Body of pancreas (tissue), 4 donors: Measurements from ENCODE around the gene NOVA2.

Source experiments
- POLR2A ChIP-seq, 3 donors: fragments of 450-650 bp; IDR thresholded peaks; one replicate each; pipeline ENCODE4 v1.6.1; 2016; ENCODE audit warnings: antibody characterized with exemption in 3 of 3, mild to moderate bottlenecking in 2 of 3
- TF ChIP-seq, protein P1 (sequence below), 7 experiments: fragments of 450-650 bp in 4 of 7; fragments of 200-600 bp in 3 of 7; sonication (generic) in 3 of 7; IDR thresholded peaks; one replicate each; pipeline ENCODE4 v1.5.1; 2016 to 2019; ENCODE audit warnings: antibody characterized with exemption in 7 of 7

DNA sequence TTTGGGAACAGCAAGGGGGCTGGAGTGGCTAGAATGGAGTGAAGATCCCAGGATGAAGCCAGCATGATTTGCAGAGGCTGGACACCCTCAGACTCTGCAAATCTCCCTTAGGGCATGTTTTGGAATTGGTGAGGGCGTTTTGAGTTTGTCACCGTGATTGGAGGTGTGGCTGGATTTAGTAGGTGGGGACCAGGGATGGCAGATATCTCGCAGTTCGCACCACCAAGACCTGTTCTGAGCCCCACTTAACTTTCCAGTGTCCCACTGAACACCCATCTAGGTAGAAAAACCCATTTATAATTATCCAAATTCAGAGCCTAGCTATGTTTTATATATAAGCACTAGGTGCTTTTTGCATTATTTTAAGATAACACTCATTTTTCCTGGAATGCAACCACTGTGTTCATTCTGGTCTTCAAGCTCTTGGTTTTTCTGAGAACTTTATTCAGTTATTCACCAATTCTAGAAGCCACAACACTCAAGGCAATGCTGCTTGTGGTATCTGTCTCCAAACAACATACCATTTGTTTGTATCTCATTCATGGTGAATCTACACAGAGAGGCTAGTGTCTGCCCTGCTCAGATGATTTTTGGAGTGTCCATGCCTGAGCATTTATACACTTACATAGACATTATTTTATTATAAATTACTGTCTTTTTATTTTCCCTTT is 56.1 kb downstream of the NOVA2 start:
- TF ChIP-seq, protein P1, sequence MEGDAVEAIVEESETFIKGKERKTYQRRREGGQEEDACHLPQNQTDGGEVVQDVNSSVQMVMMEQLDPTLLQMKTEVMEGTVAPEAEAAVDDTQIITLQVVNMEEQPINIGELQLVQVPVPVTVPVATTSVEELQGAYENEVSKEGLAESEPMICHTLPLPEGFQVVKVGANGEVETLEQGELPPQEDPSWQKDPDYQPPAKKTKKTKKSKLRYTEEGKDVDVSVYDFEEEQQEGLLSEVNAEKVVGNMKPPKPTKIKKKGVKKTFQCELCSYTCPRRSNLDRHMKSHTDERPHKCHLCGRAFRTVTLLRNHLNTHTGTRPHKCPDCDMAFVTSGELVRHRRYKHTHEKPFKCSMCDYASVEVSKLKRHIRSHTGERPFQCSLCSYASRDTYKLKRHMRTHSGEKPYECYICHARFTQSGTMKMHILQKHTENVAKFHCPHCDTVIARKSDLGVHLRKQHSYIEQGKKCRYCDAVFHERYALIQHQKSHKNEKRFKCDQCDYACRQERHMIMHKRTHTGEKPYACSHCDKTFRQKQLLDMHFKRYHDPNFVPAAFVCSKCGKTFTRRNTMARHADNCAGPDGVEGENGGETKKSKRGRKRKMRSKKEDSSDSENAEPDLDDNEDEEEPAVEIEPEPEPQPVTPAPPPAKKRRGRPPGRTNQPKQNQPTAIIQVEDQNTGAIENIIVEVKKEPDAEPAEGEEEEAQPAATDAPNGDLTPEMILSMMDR (IDR thresholded peaks at IDR 0.05), result no peak
- TF ChIP-seq POLR2A (IDR thresholded peaks at IDR 0.05), result no peak
